ENCODE measurements around the gene ERBIN. TPM values are rescaled to one million over a fixed set of nuclear protein-coding genes. Genes with fewer than 3 reads are reported as not detected.

ERBIN gene
- total and polyA plus RNA-seq, 2 of the 8 experiments (the other 6 are each of a cell fraction or from before 2014, with no cell fraction given) = 7.7 to 33.2 TPM

- TF ChIP-seq CHD7 (IDR thresholded peaks at IDR 0.05; ENCODE audit: insufficient replicate concordance, low read length) (no peak), E2F6 (IDR thresholded peaks at IDR 0.05) (no peak)
Observed at GRCh38 chr5:65903581-65903980, 22.8 kb upstream of the ERBIN start (continued).
